Sigmoid colon (tissue), 3 donors: ENCODE measurements around the gene GPR15LG.

Experiments
- POLR2A ChIP-seq, 2 donors: fragments of 450-650 bp; IDR thresholded peaks; one replicate each; pipeline ENCODE4 v1.6.1; 2016; ENCODE audit warnings: antibody characterized with exemption in 2 of 2, mild to moderate bottlenecking in 2 of 2, moderate library complexity in 2 of 2
- TF ChIP-seq, protein P1 (sequence below), 4 experiments: fragments of 450-650 bp in 3 of 4; fragments of 200-600 bp in 1 of 4; IDR thresholded peaks; one replicate each; pipeline ENCODE4 v1.5.1; 2016 to 2019; ENCODE audit warnings: antibody characterized with exemption in 4 of 4, mild to moderate bottlenecking in 3 of 4, moderate library complexity in 2 of 4

- TF ChIP-seq POLR2A (IDR thresholded peaks at IDR 0.05) = no peak
- TF ChIP-seq, protein P1, sequence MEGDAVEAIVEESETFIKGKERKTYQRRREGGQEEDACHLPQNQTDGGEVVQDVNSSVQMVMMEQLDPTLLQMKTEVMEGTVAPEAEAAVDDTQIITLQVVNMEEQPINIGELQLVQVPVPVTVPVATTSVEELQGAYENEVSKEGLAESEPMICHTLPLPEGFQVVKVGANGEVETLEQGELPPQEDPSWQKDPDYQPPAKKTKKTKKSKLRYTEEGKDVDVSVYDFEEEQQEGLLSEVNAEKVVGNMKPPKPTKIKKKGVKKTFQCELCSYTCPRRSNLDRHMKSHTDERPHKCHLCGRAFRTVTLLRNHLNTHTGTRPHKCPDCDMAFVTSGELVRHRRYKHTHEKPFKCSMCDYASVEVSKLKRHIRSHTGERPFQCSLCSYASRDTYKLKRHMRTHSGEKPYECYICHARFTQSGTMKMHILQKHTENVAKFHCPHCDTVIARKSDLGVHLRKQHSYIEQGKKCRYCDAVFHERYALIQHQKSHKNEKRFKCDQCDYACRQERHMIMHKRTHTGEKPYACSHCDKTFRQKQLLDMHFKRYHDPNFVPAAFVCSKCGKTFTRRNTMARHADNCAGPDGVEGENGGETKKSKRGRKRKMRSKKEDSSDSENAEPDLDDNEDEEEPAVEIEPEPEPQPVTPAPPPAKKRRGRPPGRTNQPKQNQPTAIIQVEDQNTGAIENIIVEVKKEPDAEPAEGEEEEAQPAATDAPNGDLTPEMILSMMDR (IDR thresholded peaks at IDR 0.05) = no peak
Observed at GRCh38 chr10:84214046-84214572, 40.5 kb downstream of the GPR15LG start.
